Thoracic aorta (tissue), 2 donors: ENCODE results near the gene EXOC4. TPM values are rescaled to one million over a fixed set of nuclear protein-coding genes. Genes with fewer than 3 reads are reported as not detected.

ENCODE experiments used
- ATAC-seq: fragments of 150-250 bp; one replicate; pipeline ENCODE4 v1.8.0; 2017; ENCODE audit warnings: low read depth; ENCODE audit not compliant: insufficient number of reproducible peaks, low FRiP score
- DNase-seq: peaks from one replicate; pipeline ENCODE4 v3.0.0-alpha.2; 2020; ENCODE audit warnings: low spot score
- H3K27ac ChIP-seq, 2 donors: fragments of 200-600 bp; sonication (generic); 1 replicate in 1 of 2; 2 replicates in 1 of 2; pipeline ENCODE4 v1.5.1; 2016; ENCODE audit warnings: mild to moderate bottlenecking in 2 of 2, moderate library complexity in 2 of 2
- H3K27me3 ChIP-seq: fragments of 200-600 bp; sonication (generic); replicated peaks from 2 replicates; pipeline ENCODE4 v1.6.0; 2016; ENCODE audit warnings: mild to moderate bottlenecking; ENCODE audit not compliant: insufficient read depth
- H3K36me3 ChIP-seq: fragments of 200-600 bp; sonication (generic); one replicate; pipeline ENCODE4 v1.5.1; 2016
- H3K4me1 ChIP-seq, 2 donors: fragments of 200-600 bp; sonication (generic); 1 replicate in 1 of 2; 2 replicates in 1 of 2; pipeline versions ENCODE4 v1.5.1 to v1.6.0; 2016; ENCODE audit warnings: low read depth in 2 of 2, mild to moderate bottlenecking in 1 of 2; ENCODE audit not compliant: control insufficient read depth in 1 of 2
- H3K4me3 ChIP-seq: fragments of 200-600 bp; sonication (generic); 2 replicates; pipeline ENCODE4 v1.5.1; 2016; ENCODE audit warnings: mild to moderate bottlenecking
- H3K9me3 ChIP-seq: fragments of 200-600 bp; sonication (generic); 2 replicates; pipeline ENCODE4 v1.5.1; 2016
- CTCF ChIP-seq: fragments of 200-600 bp; sonication (generic); IDR thresholded peaks from one replicate; pipeline ENCODE4 v1.5.1; 2019; ENCODE audit warnings: antibody characterized with exemption
- total RNA-seq, 2 donors: library from RNA; depleted of rRNA; stranded (reverse); fragments of >200 nt; gene quantifications; one replicate each; pipeline versions ENCODE4 v1.1.0 to v1.2.3, GENCODE V29; 2016

Gene EXOC4
- total RNA-seq, 2 donors from 2014 or later = 65.3 to 72.8 TPM

DNA sequence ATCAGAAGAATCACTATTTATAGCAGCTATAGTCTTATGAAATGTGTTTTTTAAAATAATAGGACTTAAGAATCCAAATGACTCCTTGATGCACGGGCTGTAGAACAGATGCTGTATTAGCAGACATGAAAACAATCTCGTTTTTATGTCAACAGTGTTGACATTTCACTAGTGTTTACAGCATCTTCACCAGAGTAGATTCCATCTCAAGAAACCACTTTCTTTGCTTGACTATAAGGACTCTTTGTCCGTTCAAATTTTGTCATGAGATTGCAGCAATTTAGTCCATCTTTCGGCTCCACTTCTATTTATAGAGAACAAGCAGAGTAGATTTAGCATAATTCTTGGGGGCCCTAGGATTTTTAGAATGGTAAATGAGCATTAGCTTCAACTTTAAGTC is 295.1 kb downstream of the EXOC4 start:
- no peaks in the 10 kb centered on the region for H3K36me3 ChIP-seq
- H3K4me1 ChIP-seq = peaks cover 0 to 4% of the 10 kb centered on the region in 2 donors
- H3K27me3 ChIP-seq = no peaks in the 10 kb centered on the region
- H3K27ac ChIP-seq = no peak overlapping the region
- no peaks in the 10 kb centered on the region for H3K9me3 ChIP-seq
- ATAC-seq (no peak), DNase-seq (no peak)
- no peak overlapping the region for H3K4me3 ChIP-seq
- TF ChIP-seq CTCF = no peak

GRCh38 chr7:133549633-133550032 is 296.8 kb downstream of the EXOC4 start:
- ATAC-seq = no peak
- Histone ChIP-seq H3K27me3 (no peaks in the 10 kb centered on the region), H3K9me3 (no peaks in the 10 kb centered on the region), H3K4me1 (peaks cover 0 to 4% of the 10 kb centered on the region in 2 donors), H3K27ac (no peak overlapping the region), H3K36me3 (no peaks in the 10 kb centered on the region), H3K4me3 (no peak overlapping the region)
- TF ChIP-seq CTCF = no peak
- DNase-seq = no peak

DNA sequence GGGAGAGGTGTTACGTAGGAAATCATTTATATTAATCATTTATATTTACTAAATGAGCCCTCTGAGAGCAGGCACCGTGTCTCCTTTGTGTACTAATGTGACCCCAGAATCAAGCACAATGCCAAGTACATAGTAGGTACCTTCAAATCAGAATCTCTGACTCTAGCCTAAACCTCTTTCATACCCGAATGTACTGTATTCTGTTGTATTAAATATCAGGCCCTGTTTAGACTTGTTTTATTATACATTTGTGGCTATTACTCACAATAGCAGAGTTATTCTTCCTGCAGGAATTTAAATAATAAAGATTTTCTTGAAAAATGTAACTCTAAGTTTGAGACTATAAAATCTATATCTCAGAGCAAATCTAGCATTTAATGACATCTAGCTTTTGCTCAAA is 297.3 kb downstream of the EXOC4 start:
- no peak overlapping the region for H3K4me3 ChIP-seq
- no peaks in the 10 kb centered on the region for H3K9me3 ChIP-seq
- TF ChIP-seq CTCF = no peak
- ATAC-seq = no peak
- H3K27ac ChIP-seq = no peak overlapping the region
- peaks cover 0 to 4% of the 10 kb centered on the region in 2 donors for H3K4me1 ChIP-seq
- no peaks in the 10 kb centered on the region for H3K27me3 ChIP-seq
- no peak for DNase-seq
- no peaks in the 10 kb centered on the region for H3K36me3 ChIP-seq

GRCh38 chr7:133550811-133551210 is 297.9 kb downstream of the EXOC4 start:
- DNase-seq (no peak), ATAC-seq (no peak)
- Histone ChIP-seq H3K4me1 (peaks cover 0 to 4% of the 10 kb centered on the region in 2 donors), H3K27me3 (no peaks in the 10 kb centered on the region), H3K4me3 (no peak overlapping the region), H3K9me3 (no peaks in the 10 kb centered on the region), H3K36me3 (no peaks in the 10 kb centered on the region), H3K27ac (no peak overlapping the region)
- TF ChIP-seq CTCF = no peak

DNA sequence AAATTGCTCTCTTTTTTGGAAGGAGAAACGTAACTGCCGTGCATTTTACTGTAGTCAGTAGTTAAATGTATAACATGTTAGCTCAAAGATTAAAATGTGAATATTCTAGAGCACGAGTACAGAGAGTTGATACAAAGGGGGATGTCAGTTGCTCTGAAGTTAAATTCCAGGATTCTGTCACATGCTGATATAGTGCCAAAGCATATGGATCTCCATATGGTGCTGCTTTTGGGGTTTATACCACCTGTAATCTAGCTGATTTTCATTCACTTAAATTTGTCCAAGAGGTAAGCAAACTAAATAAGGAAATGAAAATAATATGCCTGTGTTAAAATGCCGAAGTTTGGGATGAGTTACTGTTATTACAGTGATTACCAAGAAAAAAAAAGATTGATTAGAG is 298.6 kb downstream of the EXOC4 start:
- H3K9me3 ChIP-seq = no peaks in the 10 kb centered on the region
- no peak overlapping the region for H3K27ac ChIP-seq
- no peaks in the 10 kb centered on the region for H3K36me3 ChIP-seq
- DNase-seq = no peak
- no peak for ATAC-seq
- no peak for TF ChIP-seq CTCF
- no peaks in the 10 kb centered on the region for H3K27me3 ChIP-seq
- peaks cover 0 to 4% of the 10 kb centered on the region in 2 donors for H3K4me1 ChIP-seq
- no peak overlapping the region for H3K4me3 ChIP-seq
